ENCODE data around the gene KRTAP20-3. TPM values are rescaled to one million over a fixed set of nuclear protein-coding genes. Genes with fewer than 3 reads are reported as not detected.

Gene KRTAP20-3
- not detected in 2 replicates for total RNA-seq

GRCh38 chr21:30642564-30642963 is at the start of gene KRTAP20-3:
KRTAP20-3 (plus strand) TSS chr21:30642864.
- no peak for DNase-seq (ENCODE audit: low read depth in 2 of 2)

GRCh38 chr21:30598802-30599201 is 43.9 kb upstream of the KRTAP20-3 start, which contains the start of gene KRTAP6-2:
KRTAP6-2 (minus strand) TSS chr21:30598902; CDS start chr21:30598874, 28 bp downstream.
- DNase-seq (ENCODE audit: low read depth in 2 of 2): no peak

GRCh38 chr21:30600787-30601186 is 41.9 kb upstream of the KRTAP20-3 start, which contains the start of gene KRTAP22-1:
KRTAP22-1 (plus strand) TSS chr21:30601087.
- no peak for DNase-seq (ENCODE audit: low read depth in 2 of 2)

GRCh38 chr21:30605968-30606367 is 36.7 kb upstream of the KRTAP20-3 start:
- no peak for DNase-seq (ENCODE audit: low read depth in 2 of 2)

GRCh38 chr21:30612132-30612531 is 30.5 kb upstream of the KRTAP20-3 start:
- no peak for DNase-seq (ENCODE audit: low read depth in 2 of 2)

GRCh38 chr21:30613836-30614235 is 28.8 kb upstream of the KRTAP20-3 start, which contains the start of gene KRTAP6-1:
KRTAP6-1 (minus strand) TSS chr21:30613930; CDS start chr21:30613904, 26 bp downstream.
- DNase-seq (ENCODE audit: low read depth in 2 of 2): no peak

GRCh38 chr21:30615199-30615598 is 27.5 kb upstream of the KRTAP20-3 start:
- no peak for DNase-seq (ENCODE audit: low read depth in 2 of 2)

GRCh38 chr21:30616125-30616524 is 26.5 kb upstream of the KRTAP20-3 start, which contains the start of gene KRTAP20-1:
KRTAP20-1 (plus strand) TSS chr21:30616425; CDS start chr21:30616455, 30 bp downstream.
- DNase-seq (ENCODE audit: low read depth in 2 of 2): no peak

GRCh38 chr21:30620080-30620479 is 22.6 kb upstream of the KRTAP20-3 start:
- no peak for DNase-seq (ENCODE audit: low read depth in 2 of 2)

- no peak for DNase-seq (ENCODE audit: low read depth in 2 of 2)
Measured at GRCh38 chr21:30620522-30620921, 22.1 kb upstream of the KRTAP20-3 start, which contains the start of gene KRTAP20-4. KRTAP20-4 (plus strand) TSS chr21:30620627.

- DNase-seq (ENCODE audit: low read depth in 2 of 2): no peak
Measured at GRCh38 chr21:30623362-30623761, 19.3 kb upstream of the KRTAP20-3 start.

GRCh38 chr21:30625449-30626165 is 17.1 kb upstream of the KRTAP20-3 start:
- DNase-seq (ENCODE audit: low read depth in 2 of 2): no peak

GRCh38 chr21:30628109-30628508 is 14.6 kb upstream of the KRTAP20-3 start:
- DNase-seq (ENCODE audit: low read depth in 2 of 2): no peak

GRCh38 chr21:30629200-30629599 is 13.5 kb upstream of the KRTAP20-3 start:
- no peak for DNase-seq (ENCODE audit: low read depth in 2 of 2)

GRCh38 chr21:30634906-30635305 is 7.8 kb upstream of the KRTAP20-3 start, which contains the start of gene KRTAP20-2:
KRTAP20-2 (plus strand) TSS chr21:30635206; CDS start chr21:30635264, 58 bp downstream.
- DNase-seq (ENCODE audit: low read depth in 2 of 2): no peak

- no peak for DNase-seq (ENCODE audit: low read depth in 2 of 2)
Measured at GRCh38 chr21:30638686-30639085, 4.0 kb upstream of the KRTAP20-3 start.

GRCh38 chr21:30646904-30647414 is 4.3 kb downstream of the KRTAP20-3 start:
- no peak for DNase-seq (ENCODE audit: low read depth in 2 of 2)

- no peak for DNase-seq (ENCODE audit: low read depth in 2 of 2)
Measured at GRCh38 chr21:30652891-30653290, 10.2 kb downstream of the KRTAP20-3 start.

GRCh38 chr21:30668776-30669175 is 26.1 kb downstream of the KRTAP20-3 start:
- DNase-seq (ENCODE audit: low read depth in 2 of 2): no peak

- no peak for DNase-seq (ENCODE audit: low read depth in 2 of 2)
Measured at GRCh38 chr21:30672985-30673650, 30.5 kb downstream of the KRTAP20-3 start.

- DNase-seq (ENCODE audit: low read depth in 2 of 2): no peak
Measured at GRCh38 chr21:30674312-30674711, 31.6 kb downstream of the KRTAP20-3 start.

- DNase-seq (ENCODE audit: low read depth in 2 of 2): no peak
Measured at GRCh38 chr21:30676737-30677136, 34.1 kb downstream of the KRTAP20-3 start.

All from dermis microvascular lymphatic vessel endothelial cell (primary cell).